GM20431 (cell line): ENCODE results near the gene HPSE2.
"Not testable (repeated sequence)": the region's sequence is repeated elsewhere in the genome, so short reads cannot be mapped to it uniquely, and the experiment has no call there.

Experiments used
- in situ Hi-C: fragments of 300-500 bp; cut with MseI, MboI; formaldehyde crosslinking; loops from one replicate; pipeline ENCODE4 v1.15.0; 2020; ENCODE audit warnings: low sequenced_read_pairs; ENCODE audit not compliant: unreplicated experiment

The HPSE2 gene

DNA sequence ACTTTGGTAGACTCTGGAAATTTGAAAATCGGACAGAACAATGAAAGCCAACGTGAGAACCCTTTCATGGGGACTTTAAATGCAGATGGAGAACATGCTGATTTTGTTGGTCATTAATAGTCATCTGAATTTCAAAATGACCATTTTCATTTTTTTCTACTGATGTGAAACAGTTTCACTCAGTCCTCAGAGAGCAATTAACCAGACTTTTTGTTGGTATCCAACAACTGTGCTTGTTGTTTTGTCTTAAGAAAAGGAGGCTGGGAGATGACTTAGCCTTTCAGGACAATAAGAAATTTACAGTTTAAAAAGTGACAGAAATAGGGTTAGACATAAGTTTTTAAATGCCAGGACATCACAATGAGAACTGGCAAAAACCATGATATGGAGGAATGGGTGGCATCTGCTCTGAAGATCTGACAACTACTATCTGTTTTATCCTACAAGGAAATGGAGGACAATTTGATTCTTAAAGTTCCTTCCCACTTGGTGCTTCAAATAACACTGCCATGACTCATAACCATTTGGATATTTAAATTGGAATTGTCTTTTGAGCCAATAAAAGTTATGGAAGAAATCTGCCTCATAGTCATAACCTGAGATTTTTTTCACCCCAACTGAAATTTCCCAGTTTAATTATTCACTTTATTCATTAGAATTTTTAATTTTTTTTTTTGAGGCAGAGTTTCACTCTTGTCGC, 701.8 kb downstream of the HPSE2 start:
- in situ Hi-C loops: no loop called here

DNA sequence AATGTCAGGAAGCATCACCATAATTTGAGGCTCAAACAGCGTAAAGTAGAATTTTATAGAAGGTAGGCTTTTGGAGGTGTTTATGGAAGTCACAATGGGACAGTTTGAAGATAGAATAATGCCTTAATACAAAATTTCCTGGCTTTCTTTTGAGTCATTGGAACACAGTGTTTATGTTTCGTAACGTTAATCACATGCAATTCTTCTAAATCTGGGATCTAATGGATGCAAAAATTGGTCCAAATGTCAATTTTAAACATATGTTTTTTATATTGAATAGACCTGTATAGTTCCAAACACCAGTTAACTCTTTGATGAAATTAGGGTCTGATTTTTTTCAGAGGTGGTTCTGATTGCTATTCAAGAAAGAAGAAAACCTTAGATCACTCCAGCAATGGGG, 702.4 kb downstream of the HPSE2 start:
- in situ Hi-C loops: no loop called here

DNA sequence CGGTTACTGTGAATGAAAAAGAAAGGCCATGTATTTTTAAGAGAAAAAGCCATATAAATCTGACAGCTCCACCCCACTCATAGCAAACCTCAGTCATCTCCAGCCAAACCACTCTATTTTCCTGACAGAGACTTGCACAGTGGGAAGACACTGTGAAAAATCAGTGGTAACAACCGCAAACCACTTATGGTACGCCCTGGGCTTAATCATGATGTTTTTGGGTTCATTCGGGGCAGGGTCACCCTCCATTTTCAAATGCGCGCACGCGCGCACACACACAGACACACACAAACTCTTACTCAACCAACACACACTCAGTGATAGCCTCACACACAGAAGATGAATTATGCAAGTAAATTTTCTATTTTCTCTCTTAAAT, 706.9 kb downstream of the HPSE2 start:
- in situ Hi-C loops: no loop called here

DNA sequence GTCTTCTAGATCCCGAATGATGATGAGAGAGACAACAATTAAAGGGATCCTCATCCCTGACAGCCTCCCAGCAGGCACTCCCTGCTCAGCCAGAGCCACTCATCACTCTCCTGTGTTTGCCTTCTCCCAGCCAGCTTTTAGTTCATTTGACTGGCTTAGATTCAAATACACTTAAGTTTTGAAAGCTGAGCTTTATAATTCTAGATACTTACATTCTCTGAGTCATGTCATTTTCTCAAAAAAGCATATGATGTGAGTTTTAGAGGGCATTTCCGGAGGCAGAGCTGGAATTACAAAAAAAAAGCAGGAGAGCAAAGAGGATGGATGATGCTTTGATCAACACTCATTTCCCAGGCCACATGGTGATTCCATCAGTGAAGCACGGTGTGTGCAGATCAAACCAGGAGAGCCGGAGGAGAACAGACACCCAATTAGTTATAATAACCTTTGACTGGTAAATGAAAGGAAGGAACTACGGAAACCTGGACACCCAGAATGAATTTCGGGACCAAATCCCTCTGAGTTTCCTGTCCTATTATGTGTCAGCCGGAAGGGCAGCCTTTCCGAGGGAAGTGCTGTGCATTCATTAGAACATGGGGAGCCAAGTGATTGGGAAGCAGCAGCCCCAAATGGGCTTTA, 707.4 kb downstream of the HPSE2 start:
- in situ Hi-C loops: no loop called here

DNA sequence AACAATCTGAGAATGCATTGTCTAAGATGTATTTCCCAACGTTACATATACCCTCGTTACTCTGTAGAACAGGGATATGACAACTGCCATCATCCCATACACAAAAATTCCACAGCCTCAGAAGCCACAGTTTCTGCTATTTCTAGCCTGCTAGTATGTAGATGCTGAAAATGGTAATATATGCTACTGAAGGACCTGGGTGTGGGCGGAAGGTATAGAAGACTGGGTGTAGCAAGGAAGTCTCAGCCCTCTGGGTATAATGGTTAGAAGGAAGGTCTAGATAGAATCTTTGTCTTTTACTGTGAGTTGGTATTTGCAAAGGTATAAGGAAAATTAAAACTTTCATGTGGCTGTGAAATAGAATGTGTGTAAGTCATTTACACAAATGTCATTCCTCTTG, 709.7 kb downstream of the HPSE2 start:
- in situ Hi-C loops: no loop called here

GRCh38 chr10:98524124-98524523, 711.5 kb downstream of the HPSE2 start:
- in situ Hi-C loops: no loop called here

DNA sequence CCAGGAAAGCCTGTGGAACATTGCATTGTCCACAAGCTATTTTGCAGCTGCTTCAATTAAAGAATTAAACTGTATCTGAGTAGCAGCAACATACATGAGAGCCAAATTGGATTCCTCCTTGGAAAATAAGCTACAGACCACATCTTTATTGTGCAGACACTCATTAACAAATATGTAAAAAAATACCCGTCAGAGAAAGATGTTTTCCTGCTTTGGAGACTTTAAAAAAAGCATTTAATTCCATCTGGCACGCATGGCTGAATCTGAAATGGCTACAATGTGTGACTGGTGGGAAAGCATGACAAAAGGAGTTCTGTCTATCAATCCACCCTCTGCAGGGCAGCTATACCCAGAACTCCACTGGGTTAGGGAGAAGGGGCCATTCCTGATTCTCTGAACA, 715.8 kb downstream of the HPSE2 start:
- in situ Hi-C loops: no loop called here

GRCh38 chr10:98517672-98518071, 718.0 kb downstream of the HPSE2 start:
- in situ Hi-C loops: no loop called here

DNA sequence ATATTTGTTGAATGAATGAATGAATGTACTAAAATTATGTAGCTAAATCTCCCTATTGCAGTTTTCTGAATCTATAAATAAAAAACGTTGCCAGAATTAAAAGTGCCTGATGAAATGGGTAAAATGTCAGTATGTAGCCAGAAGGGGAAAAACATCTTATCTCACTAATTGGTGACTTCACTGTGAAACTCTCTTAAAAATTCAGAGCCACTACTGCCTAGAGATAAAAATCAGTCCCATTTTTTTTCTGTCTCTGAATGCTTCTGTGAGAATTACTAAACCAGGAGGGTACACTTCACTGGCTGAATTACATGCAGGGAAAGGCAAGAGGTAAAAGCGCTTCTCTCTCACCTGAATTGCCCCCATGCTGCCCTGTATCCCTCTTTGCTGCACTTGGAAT, 719.3 kb downstream of the HPSE2 start:
- in situ Hi-C loops: no loop called here

DNA sequence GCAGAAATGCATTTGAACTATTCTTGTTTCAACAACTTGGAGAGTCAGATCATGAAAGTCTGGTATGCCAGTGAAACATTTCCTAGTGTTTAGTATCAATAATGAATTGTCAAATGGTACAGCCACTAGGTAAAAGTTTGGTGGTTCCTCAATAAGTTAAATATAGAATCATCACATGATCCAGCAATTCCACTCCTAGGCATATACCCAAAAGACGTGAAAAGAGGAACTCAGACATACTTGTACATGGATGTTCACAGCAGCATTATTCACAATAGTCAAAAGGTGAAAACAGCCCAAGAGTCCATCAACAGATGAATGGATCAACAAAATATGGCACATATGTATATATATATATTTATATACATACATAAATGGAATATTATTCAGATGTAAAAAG, 721.9 kb downstream of the HPSE2 start:
- in situ Hi-C loops: no loop called here

- in situ Hi-C loops: no loop called here
These were observed 723.8 kb downstream of the HPSE2 start for GRCh38 chr10:98511876-98512275.

- in situ Hi-C loops: no loop called here
These were observed 725.1 kb downstream of the HPSE2 start for GRCh38 chr10:98510412-98510995.

GRCh38 chr10:98509745-98510144, 725.9 kb downstream of the HPSE2 start:
- in situ Hi-C loops: no loop called here

DNA sequence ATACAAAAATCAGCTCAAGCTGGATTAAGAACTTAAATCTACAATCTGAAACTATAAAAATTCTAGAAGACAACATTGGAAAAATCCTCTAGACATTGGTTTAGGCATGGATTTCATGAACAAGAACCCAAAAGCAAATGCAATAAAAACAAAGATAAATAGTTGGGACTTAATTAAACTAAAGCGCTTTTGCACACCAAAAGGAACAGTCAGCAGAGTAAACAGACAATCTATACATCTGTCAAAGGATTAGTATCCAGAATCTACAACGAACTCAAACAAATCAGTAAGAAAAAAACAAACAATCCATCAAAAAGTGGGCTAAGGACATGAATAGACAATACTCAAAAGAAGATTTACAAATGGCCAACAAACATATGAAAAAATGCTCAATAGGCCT, 733.1 kb downstream of the HPSE2 start:
- in situ Hi-C loops: not testable (repeated sequence)

- in situ Hi-C loops: no loop called here
These were observed 742.9 kb downstream of the HPSE2 start for GRCh38 chr10:98492763-98493162.

DNA sequence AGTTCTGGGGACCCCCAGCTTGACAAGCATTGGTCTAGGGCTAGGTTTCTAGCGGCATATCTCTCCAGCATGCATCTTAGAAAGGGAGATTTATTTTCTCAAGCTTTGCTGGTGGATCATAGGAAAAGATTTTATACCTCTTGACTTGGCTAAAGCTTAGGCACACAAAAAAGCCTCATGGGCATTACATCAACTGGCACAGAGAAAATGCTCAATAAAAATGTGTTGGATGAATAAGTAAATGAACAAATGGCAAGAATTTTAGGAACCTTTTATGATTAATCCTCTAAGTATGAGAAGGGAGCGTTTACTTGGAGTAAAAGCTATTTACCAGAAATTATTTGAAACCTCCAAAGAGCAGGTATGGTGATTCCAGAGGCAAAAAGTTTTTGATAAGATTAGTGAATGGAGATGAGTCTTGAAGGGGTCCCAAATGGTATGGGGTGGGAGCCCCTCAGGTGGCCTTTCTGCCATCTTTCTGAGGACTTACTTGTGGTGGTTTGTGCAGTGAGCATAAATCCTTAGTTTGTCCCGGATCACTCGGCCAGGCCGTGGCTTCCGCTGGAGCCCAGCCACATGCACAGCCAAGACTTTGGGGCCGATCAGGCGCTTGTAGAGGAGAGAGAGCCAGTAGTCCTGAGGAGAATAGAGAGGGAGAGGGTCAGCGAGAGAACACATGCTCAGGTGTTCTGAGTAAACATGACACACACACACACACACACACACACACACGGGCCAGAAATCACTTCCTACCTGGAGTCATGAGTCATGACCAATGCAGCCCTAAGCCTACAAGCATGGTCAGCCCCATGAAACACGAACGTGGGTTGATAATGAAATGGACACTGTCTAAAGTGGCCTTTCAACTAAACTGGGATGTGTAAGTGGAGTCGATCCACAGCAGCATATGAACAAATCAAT, 745.8 kb downstream of the HPSE2 start:
- in situ Hi-C loops: no loop called here

GRCh38 chr10:98488669-98489430, 746.8 kb downstream of the HPSE2 start:
- in situ Hi-C loops: no loop called here

DNA sequence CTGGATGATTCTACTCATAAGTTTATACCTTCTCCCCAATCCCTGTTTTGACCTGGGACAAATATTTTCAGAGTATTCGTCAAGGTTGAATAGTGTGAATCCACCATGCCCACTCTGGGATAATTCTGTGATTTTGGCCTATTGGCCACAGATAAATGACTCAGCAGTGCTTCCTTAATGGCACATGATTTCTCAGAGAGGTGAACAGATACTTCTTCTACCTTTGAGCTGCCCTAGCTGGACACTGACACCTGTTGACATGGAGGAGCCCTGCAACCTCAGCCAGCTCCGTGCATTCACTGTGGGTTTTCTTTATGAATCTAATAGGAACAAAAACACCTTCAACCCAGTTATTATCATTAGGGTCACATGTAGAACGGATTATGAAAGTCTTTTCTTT, 748.0 kb downstream of the HPSE2 start:
- in situ Hi-C loops: no loop called here

DNA sequence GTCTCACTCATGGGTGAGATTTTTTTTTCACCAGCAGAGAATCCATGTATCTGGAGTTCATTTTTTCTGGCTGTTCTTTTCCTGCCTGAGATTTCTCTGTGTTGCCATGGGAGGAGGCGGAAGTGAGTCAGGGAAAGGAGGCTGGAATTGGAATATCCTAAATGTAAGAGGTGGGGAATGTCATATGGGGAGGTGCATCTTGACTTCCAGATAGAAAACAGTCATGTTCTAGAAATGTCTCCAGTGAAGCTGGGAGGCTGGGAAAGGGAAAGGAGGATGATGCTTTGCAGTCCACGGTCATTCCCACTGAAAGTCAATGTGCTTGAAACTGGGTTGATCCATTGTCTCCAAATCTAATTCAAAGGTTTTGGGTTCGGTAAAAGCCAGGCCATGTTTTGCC, 749.2 kb downstream of the HPSE2 start:
- in situ Hi-C loops: no loop called here

DNA sequence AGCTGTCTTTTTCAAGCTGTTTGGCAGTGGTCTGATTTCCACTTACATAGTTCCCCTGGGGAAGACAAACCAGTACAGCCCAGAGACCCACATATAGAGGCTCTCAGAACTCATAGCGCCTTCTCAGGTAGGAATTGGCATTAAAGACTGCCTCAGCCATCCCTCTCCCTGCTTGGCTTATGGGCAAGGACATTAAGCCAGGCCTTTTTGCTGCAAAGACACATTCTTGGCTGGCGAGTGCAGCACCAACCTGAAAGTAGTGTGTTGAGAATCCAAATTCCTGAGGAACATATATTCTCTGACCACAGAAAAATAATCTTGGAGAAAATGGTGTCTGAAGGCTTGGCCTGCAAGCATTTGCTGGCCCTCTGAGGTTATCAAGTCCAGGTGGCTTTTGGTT, 749.7 kb downstream of the HPSE2 start:
- in situ Hi-C loops: no loop called here
